ENCODE measurements around the gene TIMELESS. TPM values are rescaled to one million over a fixed set of nuclear protein-coding genes. Genes with fewer than 3 reads are reported as not detected.

Gene TIMELESS
- total and polyA plus RNA-seq, 9 of the 15 experiments (the other 6 are each of a cell fraction or from before 2014, with no cell fraction given), result 11.9 to 59.2 (median 35.8) TPM

DNA sequence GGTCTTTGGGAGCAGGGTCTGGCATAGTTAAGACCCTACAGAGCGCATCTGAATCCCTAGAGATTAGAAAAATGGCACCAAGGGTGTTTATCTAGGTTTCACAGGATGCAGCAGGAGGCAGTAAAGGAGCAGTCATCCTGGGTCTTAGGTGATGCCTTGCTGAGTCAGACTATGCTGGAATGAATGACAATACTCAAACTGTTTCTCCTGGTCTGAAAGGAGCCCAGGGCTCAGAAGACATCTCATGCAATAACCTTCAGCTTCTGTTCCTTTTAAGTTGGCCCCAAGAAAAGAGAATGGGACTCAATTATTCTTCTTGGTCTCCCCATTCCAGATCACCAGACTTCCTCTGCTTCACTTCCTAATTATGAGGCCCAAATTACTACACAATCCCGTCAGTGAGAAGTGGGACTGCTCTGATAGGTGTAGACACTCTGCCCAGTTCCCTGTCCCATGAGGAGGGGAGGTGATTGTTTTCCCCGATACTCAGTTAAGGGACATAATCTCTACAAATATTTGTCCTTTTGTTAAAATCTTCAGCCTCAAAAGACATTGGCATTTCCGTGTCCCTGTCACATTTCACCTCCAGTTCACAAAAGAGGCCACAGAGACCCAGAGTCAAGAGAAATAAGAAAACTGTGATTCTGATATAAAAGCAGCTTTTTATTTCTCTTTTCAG, 71.8 kb downstream of the TIMELESS start (continued):
- TF ChIP-seq, protein P1, sequence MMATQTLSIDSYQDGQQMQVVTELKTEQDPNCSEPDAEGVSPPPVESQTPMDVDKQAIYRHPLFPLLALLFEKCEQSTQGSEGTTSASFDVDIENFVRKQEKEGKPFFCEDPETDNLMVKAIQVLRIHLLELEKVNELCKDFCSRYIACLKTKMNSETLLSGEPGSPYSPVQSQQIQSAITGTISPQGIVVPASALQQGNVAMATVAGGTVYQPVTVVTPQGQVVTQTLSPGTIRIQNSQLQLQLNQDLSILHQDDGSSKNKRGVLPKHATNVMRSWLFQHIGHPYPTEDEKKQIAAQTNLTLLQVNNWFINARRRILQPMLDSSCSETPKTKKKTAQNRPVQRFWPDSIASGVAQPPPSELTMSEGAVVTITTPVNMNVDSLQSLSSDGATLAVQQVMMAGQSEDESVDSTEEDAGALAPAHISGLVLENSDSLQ (IDR thresholded peaks at IDR 0.05), result peak; percentile 9; the same call in 1 of the 2 replicates
- TF ChIP-seq ZNF239 (CRISPR knock-in tag; IDR thresholded peaks at IDR 0.05) (no peak), MECOM (CRISPR knock-in tag; IDR thresholded peaks at IDR 0.05) (no peak), ZHX1 (conservative IDR thresholded peaks at IDR 0.05; ENCODE audit: low read length) (no peak), MAFF (IDR thresholded peaks at IDR 0.05; ENCODE audit: low read length) (peak; percentile 88), HEY1 (CRISPR knock-in tag; IDR thresholded peaks at IDR 0.05; ENCODE audit: borderline replicate concordance) (no peak), ZC3H4 (CRISPR knock-in tag; IDR thresholded peaks at IDR 0.05; ENCODE audit: borderline replicate concordance) (no peak), STAT5A (IDR thresholded peaks at IDR 0.05; ENCODE audit: borderline replicate concordance, low read length) (peak; percentile 70), EP300 (IDR thresholded peaks at IDR 0.05; ENCODE audit: low read length) (peak; percentile 60; the same call in 1 of the 2 replicates), SP2 (IDR thresholded peaks at IDR 0.05; ENCODE audit: extremely low read depth, low read depth, low read length, poor library complexity, severe bottlenecking) (no peak), PATZ1 (CRISPR knock-in tag; IDR thresholded peaks at IDR 0.05; ENCODE audit: borderline replicate concordance) (no peak), DMBX1 (CRISPR knock-in tag; IDR thresholded peaks at IDR 0.05; ENCODE audit: borderline replicate concordance) (peak; percentile 71), CTBP1 (IDR thresholded peaks at IDR 0.05; ENCODE audit: borderline replicate concordance) (peak; percentile 86), ELF4 (CRISPR knock-in tag; IDR thresholded peaks at IDR 0.05) (no peak), NBN (IDR thresholded peaks at IDR 0.05; ENCODE audit: low read depth) (0 out of 2 replicates have a peak, but pooled peaks have one; percentile 50), ZSCAN29 (IDR thresholded peaks at IDR 0.05) (0 out of 2 replicates have a peak, but pooled peaks have one; percentile 9)
- TF ChIP-seq, protein P2, sequence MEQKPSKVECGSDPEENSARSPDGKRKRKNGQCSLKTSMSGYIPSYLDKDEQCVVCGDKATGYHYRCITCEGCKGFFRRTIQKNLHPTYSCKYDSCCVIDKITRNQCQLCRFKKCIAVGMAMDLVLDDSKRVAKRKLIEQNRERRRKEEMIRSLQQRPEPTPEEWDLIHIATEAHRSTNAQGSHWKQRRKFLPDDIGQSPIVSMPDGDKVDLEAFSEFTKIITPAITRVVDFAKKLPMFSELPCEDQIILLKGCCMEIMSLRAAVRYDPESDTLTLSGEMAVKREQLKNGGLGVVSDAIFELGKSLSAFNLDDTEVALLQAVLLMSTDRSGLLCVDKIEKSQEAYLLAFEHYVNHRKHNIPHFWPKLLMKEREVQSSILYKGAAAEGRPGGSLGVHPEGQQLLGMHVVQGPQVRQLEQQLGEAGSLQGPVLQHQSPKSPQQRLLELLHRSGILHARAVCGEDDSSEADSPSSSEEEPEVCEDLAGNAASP (IDR thresholded peaks at IDR 0.05), result no peak
